ENCODE data around the gene GTF2A2.

- no peak for TF ChIP-seq CTCF (IDR thresholded peaks at IDR 0.05; ENCODE audit: insufficient read depth, low read length)
- no peak for TF ChIP-seq POLR2AphosphoS5 (IDR thresholded peaks at IDR 0.05; ENCODE audit: low read depth)
These were observed 62.3 kb downstream of the GTF2A2 start for GRCh38 chr15:59594991-59595390.
